AG09309 (cell line): ENCODE measurements around the gene HOXA4.
A peak's percentile ranks its signal among the peaks of the same experiment; 100 is the strongest.

Experiments
- DNase-seq: peaks from one replicate; pipeline ENCODE4 v3.0.0-alpha.2; 2010; ENCODE audit warnings: low read depth
- H3K4me3 ChIP-seq: 2 replicates; pipeline ENCODE4 v1.5.1; 2011; ENCODE audit warnings: mild to moderate bottlenecking, low read depth, low read length, moderate library complexity; ENCODE audit not compliant: control insufficient read depth
- CTCF ChIP-seq: IDR thresholded peaks from 2 replicates; pipeline ENCODE4 v1.5.1; 2011; ENCODE audit warnings: mild to moderate bottlenecking, low read depth, low read length, inconsistent platforms; ENCODE audit not compliant: insufficient read depth, control insufficient read depth; ENCODE audit errors: missing control alignments

Gene HOXA4

GRCh38 chr7:27173511-27173955, 43.0 kb upstream of the HOXA4 start:
- DNase-seq = no peak

GRCh38 chr7:27172823-27173510, 42.4 kb upstream of the HOXA4 start:
- H3K4me3 ChIP-seq = peak overlapping the region; percentile 87
- TF ChIP-seq CTCF = no peak
- DNase-seq = peak; percentile 88

More at GRCh38 chr7:27173511-27173955, 43.0 kb upstream of the HOXA4 start:
- no peak for TF ChIP-seq CTCF
- H3K4me3 ChIP-seq = peak overlapping the region; percentile 87

GRCh38 chr7:27172315-27172774, 41.8 kb upstream of the HOXA4 start:
- no peak for TF ChIP-seq CTCF
- DNase-seq = no peak
- peak overlapping the region; percentile 87 for H3K4me3 ChIP-seq

GRCh38 chr7:27171637-27172314, 41.2 kb upstream of the HOXA4 start:
- peak overlapping the region; percentile 87 for H3K4me3 ChIP-seq
- DNase-seq = no peak
- no peak for TF ChIP-seq CTCF

- DNase-seq = no peak
- H3K4me3 ChIP-seq = peak overlapping the region; percentile 87
- no peak for TF ChIP-seq CTCF
Measured at GRCh38 chr7:27171325-27171636, 40.7 kb upstream of the HOXA4 start.

- peak overlapping the region; percentile 87 for H3K4me3 ChIP-seq
- TF ChIP-seq CTCF = no peak
- no peak for DNase-seq
Measured at GRCh38 chr7:27170426-27171324, 40.1 kb upstream of the HOXA4 start.
